Fibroblast of pulmonary artery (primary cell): ENCODE results near the gene TAS2R14.

Experiments used
- DNase-seq: peaks from one replicate; pipeline ENCODE4 v3.0.0-alpha.2; 2010; ENCODE audit warnings: low read depth
- H3K4me3 ChIP-seq: replicated peaks from 2 replicates; pipeline ENCODE4 v1.5.1; 2011; ENCODE audit warnings: low read depth, mild to moderate bottlenecking, control low read depth, low read length, moderate library complexity
- TF ChIP-seq, protein P1 (sequence below): IDR thresholded peaks from 2 replicates; pipeline ENCODE4 v1.5.1; 2011; ENCODE audit warnings: mild to moderate bottlenecking, control low read depth, low read length, inconsistent platforms; ENCODE audit errors: missing control alignments

The TAS2R14 gene, protein sequence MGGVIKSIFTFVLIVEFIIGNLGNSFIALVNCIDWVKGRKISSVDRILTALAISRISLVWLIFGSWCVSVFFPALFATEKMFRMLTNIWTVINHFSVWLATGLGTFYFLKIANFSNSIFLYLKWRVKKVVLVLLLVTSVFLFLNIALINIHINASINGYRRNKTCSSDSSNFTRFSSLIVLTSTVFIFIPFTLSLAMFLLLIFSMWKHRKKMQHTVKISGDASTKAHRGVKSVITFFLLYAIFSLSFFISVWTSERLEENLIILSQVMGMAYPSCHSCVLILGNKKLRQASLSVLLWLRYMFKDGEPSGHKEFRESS

GRCh38 chr12:10939163-10939562 lies at the start of gene TAS2R14:
TAS2R14 (minus strand) TSS chr12:10939263; CDS start chr12:10939207, 56 bp downstream.
- no peak within 1 kb of the TSS for H3K4me3 ChIP-seq
- TF ChIP-seq, protein P1, sequence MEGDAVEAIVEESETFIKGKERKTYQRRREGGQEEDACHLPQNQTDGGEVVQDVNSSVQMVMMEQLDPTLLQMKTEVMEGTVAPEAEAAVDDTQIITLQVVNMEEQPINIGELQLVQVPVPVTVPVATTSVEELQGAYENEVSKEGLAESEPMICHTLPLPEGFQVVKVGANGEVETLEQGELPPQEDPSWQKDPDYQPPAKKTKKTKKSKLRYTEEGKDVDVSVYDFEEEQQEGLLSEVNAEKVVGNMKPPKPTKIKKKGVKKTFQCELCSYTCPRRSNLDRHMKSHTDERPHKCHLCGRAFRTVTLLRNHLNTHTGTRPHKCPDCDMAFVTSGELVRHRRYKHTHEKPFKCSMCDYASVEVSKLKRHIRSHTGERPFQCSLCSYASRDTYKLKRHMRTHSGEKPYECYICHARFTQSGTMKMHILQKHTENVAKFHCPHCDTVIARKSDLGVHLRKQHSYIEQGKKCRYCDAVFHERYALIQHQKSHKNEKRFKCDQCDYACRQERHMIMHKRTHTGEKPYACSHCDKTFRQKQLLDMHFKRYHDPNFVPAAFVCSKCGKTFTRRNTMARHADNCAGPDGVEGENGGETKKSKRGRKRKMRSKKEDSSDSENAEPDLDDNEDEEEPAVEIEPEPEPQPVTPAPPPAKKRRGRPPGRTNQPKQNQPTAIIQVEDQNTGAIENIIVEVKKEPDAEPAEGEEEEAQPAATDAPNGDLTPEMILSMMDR = no peak

GRCh38 chr12:10986812-10987211 lies 47.7 kb upstream of the TAS2R14 start, which contains the start of gene TAS2R50:
TAS2R50 (minus strand) TSS chr12:10986912; CDS start chr12:10986860, 52 bp downstream.
- DNase-seq = no peak
- TF ChIP-seq, protein P1 = no peak
- no peak within 1 kb of the TSS for H3K4me3 ChIP-seq

More at GRCh38 chr12:10939163-10939562, at the start of gene TAS2R14:
- DNase-seq = no peak

DNA sequence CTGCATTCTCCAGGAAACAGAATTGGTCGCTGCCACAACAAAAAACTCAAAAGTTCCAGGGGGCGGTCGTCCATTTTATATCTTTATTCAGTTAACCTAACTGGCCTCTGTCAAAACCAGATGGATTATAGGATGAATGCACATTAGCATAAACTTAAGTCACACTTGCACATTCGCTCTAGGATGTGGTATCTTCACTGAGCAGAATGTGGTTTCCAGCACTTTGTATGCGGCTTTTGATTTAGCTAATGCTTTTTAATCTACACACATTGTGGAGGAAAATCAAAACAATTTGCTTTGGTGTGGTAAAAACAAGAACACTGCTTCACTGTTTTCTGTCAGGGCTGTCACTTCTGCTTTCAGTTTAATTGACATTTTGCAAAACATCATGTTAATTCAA lies 43.2 kb upstream of the TAS2R14 start:
- H3K4me3 ChIP-seq = no peak overlapping the region
- TF ChIP-seq, protein P1 = no peak
- no peak for DNase-seq

GRCh38 chr12:10974965-10975364 lies 35.9 kb upstream of the TAS2R14 start:
- DNase-seq = no peak
- H3K4me3 ChIP-seq = no peak overlapping the region
- TF ChIP-seq, protein P1 = no peak

DNA sequence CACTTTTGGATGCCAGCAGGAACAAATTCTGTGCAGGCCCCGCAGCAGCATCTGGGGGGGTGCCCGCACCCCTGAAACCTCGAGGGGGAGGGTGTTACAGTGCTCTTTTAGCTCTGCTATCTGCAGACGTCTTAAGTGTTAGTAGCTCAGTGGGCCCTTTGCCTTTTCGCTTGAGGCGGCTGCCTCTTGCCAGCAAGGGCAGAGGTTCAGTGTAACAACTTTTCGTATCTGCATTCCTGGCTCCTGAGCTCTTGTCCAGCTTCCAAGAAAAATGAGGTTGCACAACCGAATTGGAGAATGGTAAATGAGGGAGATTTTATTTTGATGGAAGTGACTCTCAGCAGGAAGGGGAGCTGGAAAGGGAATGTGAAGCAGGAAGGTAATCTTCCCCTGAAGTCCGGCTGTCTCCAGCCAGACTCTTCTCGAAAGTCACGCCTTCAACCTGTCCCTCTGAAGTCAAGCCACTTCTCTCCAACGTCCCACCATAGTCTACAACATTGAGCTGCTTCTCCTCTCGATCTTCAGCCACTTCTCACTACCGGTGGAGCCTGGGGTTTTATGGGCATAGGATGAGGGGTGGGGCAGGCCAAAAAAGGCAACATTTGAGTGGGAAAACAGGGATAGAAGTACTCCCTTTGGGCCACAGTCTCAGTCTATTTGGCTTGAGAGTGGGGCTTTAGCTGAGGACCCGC lies 29.8 kb upstream of the TAS2R14 start:
- no peak overlapping the region for H3K4me3 ChIP-seq
- TF ChIP-seq, protein P1 = no peak
- peak; percentile 94 for DNase-seq

DNA sequence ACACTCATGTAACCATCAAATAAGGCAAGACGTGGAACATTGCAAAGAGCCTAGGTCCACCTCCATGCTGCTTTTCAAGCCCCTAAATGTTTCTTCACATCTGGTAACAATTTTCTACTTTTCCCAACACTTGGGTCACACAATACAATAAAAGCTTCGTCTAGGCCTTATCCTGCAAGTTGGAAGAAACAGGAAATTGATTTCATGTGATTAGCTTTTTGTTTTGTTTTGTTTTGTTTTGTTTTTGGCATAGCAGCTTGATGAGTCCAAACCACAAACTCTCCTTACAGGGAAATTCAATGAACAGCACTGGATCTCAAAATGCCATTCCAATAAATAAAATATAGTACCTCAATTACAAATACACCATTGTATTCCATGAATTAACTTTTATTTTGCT lies 28.3 kb upstream of the TAS2R14 start:
- DNase-seq = peak; percentile 86
- TF ChIP-seq, protein P1 = no peak

GRCh38 chr12:10966314-10966713 lies 27.3 kb upstream of the TAS2R14 start:
- TF ChIP-seq, protein P1 = no peak
- H3K4me3 ChIP-seq = no peak overlapping the region
- no peak for DNase-seq

More for the DNA sequence above, 28.3 kb upstream of the TAS2R14 start:
- no peak overlapping the region for H3K4me3 ChIP-seq
